OCI-LY1 (cell line): Measurements from ENCODE around the gene FAT2.

Experiments used
- H2AFZ ChIP-seq: fragments of 200-600 bp; sonication (generic), shearing (Covaris generic); 2 replicates; pipeline ENCODE4 v1.6.0; 2014; ENCODE audit warnings: antibody characterized with exemption, mild to moderate bottlenecking, low read length
- H3F3A ChIP-seq: fragments of 200-600 bp; sonication (generic), shearing (Covaris generic); 2 replicates; pipeline ENCODE4 v1.6.0; 2014; ENCODE audit warnings: mild to moderate bottlenecking, antibody characterized with exemption, low read length, moderate library complexity; ENCODE audit not compliant: insufficient read depth
- H3K27ac ChIP-seq: fragments of 200-600 bp; sonication (generic); 2 replicates; pipeline ENCODE4 v1.5.1; 2014; ENCODE audit warnings: low read length, mixed run types, mild to moderate bottlenecking, low read depth; ENCODE audit not compliant: poor library complexity, severe bottlenecking
- H3K27me3 ChIP-seq: fragments of 200-600 bp; sonication (generic); 2 replicates; pipeline ENCODE4 v1.6.0; 2014; ENCODE audit warnings: antibody characterized with exemption, mild to moderate bottlenecking, low read length, moderate library complexity; ENCODE audit not compliant: insufficient read depth
- H3K36me3 ChIP-seq: fragments of 200-600 bp; sonication (generic); 2 replicates; pipeline ENCODE4 v1.6.1; 2014; ENCODE audit warnings: mild to moderate bottlenecking, antibody characterized with exemption, low read length, moderate library complexity, mixed read lengths; ENCODE audit not compliant: insufficient read depth
- H3K4me1 ChIP-seq: fragments of 200-600 bp; sonication (generic); 2 replicates; pipeline ENCODE4 v1.5.1; 2014; ENCODE audit warnings: mild to moderate bottlenecking, low read length, moderate library complexity; ENCODE audit not compliant: insufficient read depth, severe bottlenecking
- H3K4me2 ChIP-seq: fragments of 200-600 bp; sonication (generic), shearing (Covaris generic); 2 replicates; pipeline ENCODE4 v1.6.1; 2014; ENCODE audit warnings: low read length
- H3K4me3 ChIP-seq: fragments of 200-600 bp; sonication (generic); 2 replicates; pipeline ENCODE4 v1.5.1; 2014; ENCODE audit warnings: low read length, low read depth, mild to moderate bottlenecking, mixed read lengths; ENCODE audit not compliant: poor library complexity, severe bottlenecking
- H3K79me2 ChIP-seq: fragments of 200-600 bp; shearing (Covaris generic); 2 replicates; pipeline ENCODE4 v1.6.1; 2016; ENCODE audit warnings: mixed run types, low read length, mixed read lengths; ENCODE audit not compliant: insufficient read depth
- H3K9ac ChIP-seq: fragments of 200-600 bp; sonication (generic), shearing (Covaris generic); 2 replicates; pipeline ENCODE4 v1.6.1; 2014; ENCODE audit warnings: mild to moderate bottlenecking, low read length, mixed read lengths
- H3K9me2 ChIP-seq: fragments of 200-600 bp; sonication (generic), shearing (Covaris generic); 2 replicates; pipeline ENCODE4 v1.6.1; 2014; ENCODE audit warnings: low read depth, mild to moderate bottlenecking, low read length, mixed read lengths
- H3K9me3 ChIP-seq: fragments of 200-600 bp; shearing (Covaris generic); 2 replicates; pipeline ENCODE4 v1.6.1; 2014; ENCODE audit warnings: low read length, mixed read lengths
- H4K20me1 ChIP-seq: fragments of 200-600 bp; sonication (generic), shearing (Covaris generic); 2 replicates; pipeline ENCODE4 v1.6.0; 2016; ENCODE audit warnings: mild to moderate bottlenecking, low read length; ENCODE audit not compliant: insufficient read depth
- CTCF ChIP-seq: fragments of 200-600 bp; sonication (generic), shearing (Covaris generic); IDR thresholded peaks from 2 replicates; pipeline ENCODE4 v1.5.1; 2017; ENCODE audit warnings: mild to moderate bottlenecking, antibody characterized with exemption, low read length, moderate library complexity, mixed read lengths
- EZH2 ChIP-seq: fragments of 200-600 bp; sonication (generic), shearing (Covaris generic); IDR thresholded peaks from 2 replicates; pipeline ENCODE4 v1.8.0; 2017; ENCODE audit warnings: borderline replicate concordance, mixed run types, mild to moderate bottlenecking, antibody characterized with exemption, low read length, moderate library complexity, mixed read lengths

The FAT2 gene

GRCh38 chr5:151547364-151547763 is 43.8 kb downstream of the FAT2 start:
- Histone ChIP-seq H3K27ac (no peak overlapping the region), H3K9ac (no peak overlapping the region), H3K79me2 (no peaks in the 10 kb centered on the region), H3K9me3 (no peaks in the 10 kb centered on the region), H3K36me3 (no peaks in the 10 kb centered on the region), H3K27me3 (no peaks in the 10 kb centered on the region), H2AFZ (no peak overlapping the region), H3K4me2 (no peak overlapping the region), H3K4me3 (no peak overlapping the region), H3F3A (no peaks in the 10 kb centered on the region), H3K9me2 (no peaks in the 10 kb centered on the region), H4K20me1 (no peaks in the 10 kb centered on the region), H3K4me1 (no peaks in the 10 kb centered on the region)
- TF ChIP-seq EZH2 (no peak), CTCF (no peak)

DNA sequence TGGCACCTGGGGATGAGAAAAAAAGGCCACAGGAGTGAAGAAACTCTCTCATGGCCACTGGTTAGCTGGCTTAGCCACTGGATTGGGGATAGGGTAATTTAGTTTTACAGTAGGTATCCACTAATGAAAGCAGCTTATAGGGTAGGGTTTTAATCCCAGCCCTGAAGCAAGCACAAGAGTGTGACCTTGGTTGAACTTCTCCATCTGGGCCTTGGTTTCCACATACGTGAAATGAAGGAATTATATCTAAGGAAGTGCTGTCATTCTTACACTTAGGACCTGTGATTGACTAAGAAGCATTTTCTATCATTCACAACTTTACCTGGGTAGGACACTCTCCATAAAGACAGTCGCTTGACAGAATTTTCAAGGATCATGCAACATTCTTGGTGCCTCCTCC is 49.6 kb downstream of the FAT2 start:
- H3K4me3 ChIP-seq: no peak overlapping the region
- no peak overlapping the region for H3K27ac ChIP-seq
- TF ChIP-seq EZH2: no peak

More for the DNA sequence above, 49.6 kb downstream of the FAT2 start:
- Histone ChIP-seq H3K36me3 (no peaks in the 10 kb centered on the region), H3K79me2 (no peaks in the 10 kb centered on the region), H3F3A (no peaks in the 10 kb centered on the region), H3K4me2 (no peak overlapping the region), H3K9ac (no peak overlapping the region), H3K9me3 (no peaks in the 10 kb centered on the region), H2AFZ (no peak overlapping the region), H3K9me2 (no peaks in the 10 kb centered on the region), H3K27me3 (no peaks in the 10 kb centered on the region), H3K4me1 (no peaks in the 10 kb centered on the region), H4K20me1 (no peaks in the 10 kb centered on the region)
